HG02798 (cell line): ENCODE measurements around the gene PDGFC.
"Not testable (repeated sequence)": the region's sequence is repeated elsewhere in the genome, so short reads cannot be mapped to it uniquely, and the experiment has no call there.

Experiments
- ATAC-seq: cut with Tn5 transposase; IDR thresholded peaks from one replicate; pipeline ENCODE4 v1.9.1; 2021; ENCODE audit warnings: mild to moderate bottlenecking; ENCODE audit not compliant: unreplicated experiment, poor library complexity

The PDGFC gene

DNA sequence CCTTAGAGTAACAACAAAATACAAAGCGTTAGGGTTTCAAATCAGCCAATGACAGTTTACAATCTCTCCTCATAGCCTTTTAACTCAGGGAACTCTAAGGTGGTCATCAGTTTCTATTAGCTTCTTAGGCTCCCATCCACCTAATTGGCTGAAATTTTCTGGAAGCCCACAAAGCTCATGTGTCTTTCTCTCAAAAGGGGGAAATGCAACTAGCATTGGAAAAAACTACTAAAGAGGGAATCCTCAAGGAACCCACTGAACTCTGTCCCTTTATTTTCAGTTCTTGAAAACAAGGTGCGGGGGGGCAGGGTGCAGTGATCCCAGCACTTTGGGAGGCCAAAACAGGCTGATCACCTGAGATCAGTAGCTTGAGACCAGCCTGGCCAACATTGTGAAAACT is 56.4 kb downstream of the PDGFC start:
- ATAC-seq: no peak

DNA sequence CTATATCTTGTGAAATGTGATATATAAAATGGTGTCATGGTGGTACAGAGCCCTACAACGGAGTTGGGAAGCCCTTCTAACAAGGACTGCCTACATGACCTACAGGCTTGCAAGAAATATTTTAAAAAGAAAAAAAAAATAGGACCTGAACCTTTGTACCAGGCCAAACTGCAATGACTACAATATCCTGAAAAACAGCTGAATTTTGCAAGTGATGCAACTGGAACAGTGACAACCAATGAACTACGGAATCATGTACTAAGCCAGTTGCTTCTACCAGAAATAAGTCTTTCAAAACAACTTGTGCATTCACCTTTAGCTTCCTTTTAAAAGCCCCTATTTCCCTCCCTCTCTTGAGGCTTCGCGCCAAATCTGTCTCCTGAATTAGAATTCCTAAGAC is 58.4 kb downstream of the PDGFC start:
- no peak for ATAC-seq

- ATAC-seq: no peak
These were observed 62.6 kb downstream of the PDGFC start for GRCh38 chr4:156909010-156909409.

GRCh38 chr4:156906325-156906724 is 65.3 kb downstream of the PDGFC start:
- no peak for ATAC-seq

DNA sequence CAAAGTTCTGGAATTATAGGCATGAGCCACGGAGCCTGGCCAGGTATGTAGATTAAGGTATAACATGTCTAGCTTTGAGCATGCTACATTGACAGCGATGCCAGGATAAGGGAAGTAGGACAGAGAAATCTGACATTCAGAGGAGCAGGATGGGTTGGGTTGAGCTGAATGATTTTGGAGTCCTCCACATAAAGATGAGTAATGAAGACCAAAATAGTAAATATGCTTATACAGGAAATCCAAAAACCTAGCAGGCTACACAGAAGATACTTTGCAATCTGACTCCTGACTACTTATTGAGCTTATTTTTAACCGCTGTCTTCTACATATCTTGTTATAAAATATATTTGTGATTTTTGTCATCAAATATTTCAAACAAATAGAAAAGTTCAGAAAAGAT is 69.7 kb downstream of the PDGFC start:
- ATAC-seq: no peak

DNA sequence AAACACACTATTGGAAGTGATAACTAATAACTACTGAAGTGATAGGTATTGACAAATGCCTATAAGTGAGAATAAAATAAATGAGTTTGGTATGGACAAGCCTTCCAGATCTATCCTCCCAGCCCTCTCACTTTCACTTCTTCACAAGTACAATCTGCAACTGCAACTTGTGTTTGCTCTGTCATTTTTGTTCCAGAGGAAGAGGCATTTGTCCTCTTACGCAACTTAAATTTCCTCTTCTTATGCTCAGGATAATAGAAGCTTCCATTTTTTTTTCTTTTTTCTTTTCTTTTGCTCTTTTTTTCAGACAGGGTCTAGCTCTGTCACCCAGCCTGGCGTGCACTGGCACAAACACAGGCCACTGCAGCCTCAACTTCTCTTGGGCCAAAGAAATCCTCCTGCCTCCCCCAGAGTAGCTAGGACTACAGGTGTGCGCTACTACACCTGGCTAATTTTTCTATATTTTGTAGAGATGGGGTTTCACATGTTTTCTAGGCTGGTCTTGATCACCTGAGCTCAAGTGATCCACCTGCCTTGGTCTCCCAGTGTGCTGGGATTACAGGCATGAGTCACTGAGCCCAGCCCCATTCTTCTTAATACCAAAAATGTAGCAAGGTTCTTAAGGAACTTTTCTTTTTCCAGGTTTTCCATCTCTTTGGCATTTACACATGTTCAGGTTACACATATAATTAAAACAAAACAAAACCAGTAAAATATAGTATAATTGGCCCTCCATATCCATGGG is 73.1 kb downstream of the PDGFC start:
- no peak for ATAC-seq

GRCh38 chr4:156896527-156896926 is 75.1 kb downstream of the PDGFC start:
- ATAC-seq: no peak

DNA sequence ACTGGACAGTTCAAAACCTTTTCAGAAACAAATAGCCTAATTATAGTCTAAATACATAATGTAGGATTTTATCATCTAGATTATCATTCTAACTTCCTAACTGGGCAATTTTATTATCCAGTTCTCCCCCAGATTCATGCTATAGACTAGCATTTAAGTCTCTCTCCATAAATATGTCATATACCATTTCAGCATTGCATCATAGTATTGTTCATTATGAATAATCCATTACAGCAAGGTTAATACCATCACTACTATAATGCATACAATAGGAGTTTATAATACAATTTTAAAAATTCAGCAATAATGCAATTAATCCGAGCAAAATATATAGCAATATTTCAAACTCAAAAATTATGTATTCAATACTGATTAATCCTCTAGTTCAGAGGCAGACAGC is 77.4 kb downstream of the PDGFC start:
- ATAC-seq: no peak

- no peak for ATAC-seq
These were observed 78.8 kb downstream of the PDGFC start for GRCh38 chr4:156892805-156893204.

GRCh38 chr4:156889616-156890594 is 81.7 kb downstream of the PDGFC start:
- no peak for ATAC-seq

GRCh38 chr4:156888762-156889161 is 82.8 kb downstream of the PDGFC start:
- no peak for ATAC-seq

- no peak for ATAC-seq
These were observed 85.1 kb downstream of the PDGFC start for GRCh38 chr4:156886481-156886880.

- no peak for ATAC-seq
These were observed 86.2 kb downstream of the PDGFC start for GRCh38 chr4:156885374-156885773.

- ATAC-seq: no peak
These were observed 87.4 kb downstream of the PDGFC start for GRCh38 chr4:156884183-156884582.

DNA sequence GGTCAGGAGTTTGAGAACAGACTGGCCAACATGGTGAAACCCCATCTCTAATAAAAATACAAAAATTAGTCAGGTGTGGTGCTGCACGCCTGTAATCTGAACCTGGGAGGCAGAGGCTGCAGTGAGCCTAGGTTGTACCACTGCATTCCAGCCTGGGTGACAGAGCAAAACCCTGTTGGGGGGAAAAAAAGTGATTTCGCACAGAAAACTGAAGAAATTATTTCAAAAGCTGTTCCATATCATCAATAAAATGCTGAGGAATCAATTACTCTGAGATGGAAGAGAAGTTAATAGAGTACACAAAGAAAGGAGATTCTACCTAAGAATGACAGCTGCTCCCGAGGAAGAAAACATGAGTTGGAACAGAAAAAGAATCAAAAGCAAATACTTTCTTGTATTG is 95.9 kb downstream of the PDGFC start:
- no peak for ATAC-seq

DNA sequence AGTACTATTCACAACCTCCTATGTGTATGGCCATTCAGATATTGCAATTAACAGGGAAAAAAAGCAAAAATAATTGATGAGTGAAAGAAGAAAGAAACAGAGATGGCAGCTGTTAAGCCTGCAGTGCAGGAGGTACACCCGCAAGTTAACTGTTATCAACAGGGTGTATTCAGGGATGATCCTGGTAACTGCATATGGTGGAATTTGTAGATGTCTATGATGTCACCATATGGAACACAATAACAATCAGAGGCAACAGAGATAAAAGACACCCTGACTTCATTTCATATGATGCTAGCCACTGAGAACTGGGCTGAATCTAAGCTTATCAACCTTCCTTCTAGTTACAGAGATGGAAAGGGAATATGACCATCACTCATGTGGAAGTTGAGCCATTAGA is 96.5 kb downstream of the PDGFC start:
- ATAC-seq: no peak

- no peak for ATAC-seq
These were observed 97.8 kb downstream of the PDGFC start for GRCh38 chr4:156873799-156874198.

GRCh38 chr4:156870861-156871260 is 100.7 kb downstream of the PDGFC start:
- no peak for ATAC-seq

DNA sequence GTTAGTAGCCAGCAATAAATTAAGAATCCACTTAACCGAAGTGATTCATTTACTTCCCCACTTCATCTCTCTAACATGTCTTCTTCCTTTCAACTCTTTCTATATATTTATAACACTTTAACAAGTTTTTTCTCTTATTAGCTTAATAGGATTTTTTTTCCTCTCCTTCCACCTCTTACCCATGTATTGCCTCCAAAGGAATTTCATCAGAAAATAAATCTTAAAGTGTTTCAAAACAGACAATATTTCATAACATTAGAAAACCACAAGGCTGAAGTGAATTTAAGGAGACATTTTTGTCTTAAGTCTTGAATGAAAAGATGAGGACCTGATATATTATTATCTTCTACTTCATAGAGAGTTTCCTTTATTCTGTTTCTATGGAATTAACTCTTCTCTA is 101.5 kb downstream of the PDGFC start:
- ATAC-seq: no peak

DNA sequence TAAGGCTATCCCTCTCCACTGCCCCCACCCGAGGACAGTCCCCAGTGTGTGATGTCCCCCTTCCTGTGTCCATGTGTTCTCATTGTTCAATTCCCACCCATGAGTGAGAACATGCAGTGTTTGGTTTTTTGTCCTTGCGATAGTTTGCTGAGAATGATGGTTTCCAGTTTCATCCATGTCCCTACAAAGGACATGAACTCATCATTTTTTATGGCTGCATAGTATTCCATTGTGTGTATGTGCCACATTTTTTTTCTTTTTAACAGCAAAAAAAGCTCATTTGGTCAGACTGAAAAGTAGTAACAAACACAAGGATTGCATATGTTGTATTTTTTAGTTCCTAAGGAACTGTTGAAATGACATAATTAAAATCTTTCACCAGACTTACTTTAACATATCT is 105.5 kb downstream of the PDGFC start:
- ATAC-seq: not testable (repeated sequence)

DNA sequence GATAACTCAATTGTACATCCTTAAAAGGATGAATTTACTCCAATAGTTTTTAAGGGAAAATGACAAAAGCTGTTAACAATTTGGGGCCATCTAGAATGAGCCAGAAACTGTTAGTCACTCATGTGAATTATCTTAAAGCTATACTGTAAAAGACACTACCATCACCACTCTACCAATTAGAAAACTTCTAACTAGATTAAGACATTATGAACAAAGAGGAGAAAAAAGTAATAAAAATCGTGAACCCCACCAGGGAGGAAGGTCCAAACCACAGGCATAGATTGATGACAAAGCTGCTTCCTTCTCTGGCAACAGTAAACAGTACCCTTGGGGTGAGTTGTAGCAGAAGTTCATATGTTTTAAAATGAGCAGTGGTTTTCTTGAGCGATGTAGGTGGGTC is 106.1 kb downstream of the PDGFC start:
- ATAC-seq: no peak
